Measurements from ENCODE around the gene TDRD7. TPM values are rescaled to one million over a fixed set of nuclear protein-coding genes. Genes with fewer than 3 reads are reported as not detected.

The TDRD7 gene
- total and polyA plus RNA-seq, 2 of the 13 experiments (the other 11 are each of a cell fraction or from before 2014, with no cell fraction given) = 9.8 to 15.5 TPM

DNA sequence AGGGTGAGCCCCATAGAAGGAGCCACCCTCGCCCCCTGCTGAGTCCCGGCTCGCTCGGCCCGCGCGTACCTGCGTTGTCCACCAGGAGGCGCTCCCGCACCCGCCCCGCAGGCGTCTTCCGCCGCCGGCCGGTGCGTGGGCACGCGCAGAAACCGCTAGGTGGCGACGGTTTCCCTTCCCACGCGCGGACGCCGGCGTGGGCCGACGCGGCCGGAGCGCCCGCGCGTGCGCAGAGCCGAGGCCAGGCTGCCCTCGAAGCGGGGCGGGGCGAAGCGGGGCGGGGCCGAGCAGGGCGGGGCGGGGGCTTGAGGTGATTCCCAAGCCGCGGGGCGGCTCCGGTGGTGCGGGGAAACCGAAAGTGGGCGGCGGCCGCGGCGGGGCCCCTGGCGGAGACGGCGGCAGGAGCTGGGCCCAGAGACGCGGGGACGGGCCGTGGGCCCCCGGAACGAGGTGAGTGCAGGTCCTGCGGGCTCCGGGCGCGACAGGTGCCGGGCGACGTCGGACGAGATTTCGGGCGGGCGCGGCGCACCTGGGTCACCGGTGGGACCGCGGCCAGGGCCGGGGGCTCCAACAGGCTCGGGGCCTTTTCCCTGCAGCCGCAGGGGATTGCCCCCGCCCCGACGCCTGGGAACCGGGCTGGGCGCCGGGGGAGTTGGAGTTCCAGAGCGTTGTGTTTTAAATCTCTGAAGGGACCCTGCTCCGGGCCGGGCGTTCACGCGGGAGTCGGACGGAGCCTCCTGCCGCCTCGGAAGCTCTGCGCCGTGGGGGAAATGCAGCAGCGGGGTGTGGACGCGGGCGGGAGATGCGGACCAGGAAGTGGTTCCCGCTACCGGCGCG is at the start of gene TDRD7 (continued):
- no peak for TF ChIP-seq ZBTB21 (CRISPR knock-in tag; IDR thresholded peaks at IDR 0.05)
- peak; percentile 80 for TF ChIP-seq ZFX (CRISPR knock-in tag; IDR thresholded peaks at IDR 0.05; ENCODE audit: low read depth)
- TF ChIP-seq NFATC3 (CRISPR knock-in tag; IDR thresholded peaks at IDR 0.05) = no peak
- TF ChIP-seq RBM22 (optimal IDR thresholded peaks at IDR 0.05; ENCODE audit: low read length) = no peak
- TF ChIP-seq THAP11 (CRISPR knock-in tag; IDR thresholded peaks at IDR 0.05) = peak; percentile 85
- no peak for TF ChIP-seq CENPX (CRISPR knock-in tag; IDR thresholded peaks at IDR 0.05)
- 0 out of 2 replicates have a peak, but pooled peaks have one; percentile 70 for TF ChIP-seq ZNF556 (CRISPR knock-in tag; IDR thresholded peaks at IDR 0.05; ENCODE audit: borderline replicate concordance)
- peak; percentile 92 for TF ChIP-seq KDM2A (CRISPR knock-in tag; IDR thresholded peaks at IDR 0.05; ENCODE audit: borderline replicate concordance, low read depth)
- no peak for TF ChIP-seq HNRNPL (IDR thresholded peaks at IDR 0.05; ENCODE audit: low read depth, low read length)
- no peak for TF ChIP-seq MAFK (conservative IDR thresholded peaks at IDR 0.05 in 1 of 2, IDR thresholded peaks at IDR 0.05 in 1 of 2; ENCODE audit: low read length in 2 of 2)
- TF ChIP-seq, protein P1, sequence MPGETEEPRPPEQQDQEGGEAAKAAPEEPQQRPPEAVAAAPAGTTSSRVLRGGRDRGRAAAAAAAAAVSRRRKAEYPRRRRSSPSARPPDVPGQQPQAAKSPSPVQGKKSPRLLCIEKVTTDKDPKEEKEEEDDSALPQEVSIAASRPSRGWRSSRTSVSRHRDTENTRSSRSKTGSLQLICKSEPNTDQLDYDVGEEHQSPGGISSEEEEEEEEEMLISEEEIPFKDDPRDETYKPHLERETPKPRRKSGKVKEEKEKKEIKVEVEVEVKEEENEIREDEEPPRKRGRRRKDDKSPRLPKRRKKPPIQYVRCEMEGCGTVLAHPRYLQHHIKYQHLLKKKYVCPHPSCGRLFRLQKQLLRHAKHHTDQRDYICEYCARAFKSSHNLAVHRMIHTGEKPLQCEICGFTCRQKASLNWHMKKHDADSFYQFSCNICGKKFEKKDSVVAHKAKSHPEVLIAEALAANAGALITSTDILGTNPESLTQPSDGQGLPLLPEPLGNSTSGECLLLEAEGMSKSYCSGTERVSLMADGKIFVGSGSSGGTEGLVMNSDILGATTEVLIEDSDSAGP (CRISPR knock-in tag; IDR thresholded peaks at IDR 0.05; ENCODE audit: borderline replicate concordance) = peak; percentile 86
- TF ChIP-seq, protein P2, sequence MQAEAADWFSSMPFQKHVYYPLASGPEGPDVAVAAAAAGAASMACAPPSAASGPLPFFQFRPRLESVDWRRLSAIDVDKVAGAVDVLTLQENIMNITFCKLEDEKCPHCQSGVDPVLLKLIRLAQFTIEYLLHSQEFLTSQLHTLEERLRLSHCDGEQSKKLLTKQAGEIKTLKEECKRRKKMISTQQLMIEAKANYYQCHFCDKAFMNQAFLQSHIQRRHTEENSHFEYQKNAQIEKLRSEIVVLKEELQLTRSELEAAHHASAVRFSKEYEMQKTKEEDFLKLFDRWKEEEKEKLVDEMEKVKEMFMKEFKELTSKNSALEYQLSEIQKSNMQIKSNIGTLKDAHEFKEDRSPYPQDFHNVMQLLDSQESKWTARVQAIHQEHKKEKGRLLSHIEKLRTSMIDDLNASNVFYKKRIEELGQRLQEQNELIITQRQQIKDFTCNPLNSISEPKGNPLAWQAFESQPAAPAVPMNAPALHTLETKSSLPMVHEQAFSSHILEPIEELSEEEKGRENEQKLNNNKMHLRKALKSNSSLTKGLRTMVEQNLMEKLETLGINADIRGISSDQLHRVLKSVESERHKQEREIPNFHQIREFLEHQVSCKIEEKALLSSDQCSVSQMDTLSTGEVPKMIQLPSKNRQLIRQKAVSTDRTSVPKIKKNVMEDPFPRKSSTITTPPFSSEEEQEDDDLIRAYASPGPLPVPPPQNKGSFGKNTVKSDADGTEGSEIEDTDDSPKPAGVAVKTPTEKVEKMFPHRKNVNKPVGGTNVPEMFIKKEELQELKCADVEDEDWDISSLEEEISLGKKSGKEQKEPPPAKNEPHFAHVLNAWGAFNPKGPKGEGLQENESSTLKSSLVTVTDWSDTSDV (CRISPR knock-in tag; IDR thresholded peaks at IDR 0.05) = no peak
- TF ChIP-seq ZKSCAN8 (CRISPR knock-in tag; IDR thresholded peaks at IDR 0.05; ENCODE audit: borderline replicate concordance) = peak; percentile 87; the same call in 1 of the 2 replicates
- TF ChIP-seq RELA (CRISPR knock-in tag; IDR thresholded peaks at IDR 0.05) = no peak
- peak; percentile 35; the same call in 1 of the 2 replicates for TF ChIP-seq ZNF746 (CRISPR knock-in tag; IDR thresholded peaks at IDR 0.05)
- TF ChIP-seq, protein P3, sequence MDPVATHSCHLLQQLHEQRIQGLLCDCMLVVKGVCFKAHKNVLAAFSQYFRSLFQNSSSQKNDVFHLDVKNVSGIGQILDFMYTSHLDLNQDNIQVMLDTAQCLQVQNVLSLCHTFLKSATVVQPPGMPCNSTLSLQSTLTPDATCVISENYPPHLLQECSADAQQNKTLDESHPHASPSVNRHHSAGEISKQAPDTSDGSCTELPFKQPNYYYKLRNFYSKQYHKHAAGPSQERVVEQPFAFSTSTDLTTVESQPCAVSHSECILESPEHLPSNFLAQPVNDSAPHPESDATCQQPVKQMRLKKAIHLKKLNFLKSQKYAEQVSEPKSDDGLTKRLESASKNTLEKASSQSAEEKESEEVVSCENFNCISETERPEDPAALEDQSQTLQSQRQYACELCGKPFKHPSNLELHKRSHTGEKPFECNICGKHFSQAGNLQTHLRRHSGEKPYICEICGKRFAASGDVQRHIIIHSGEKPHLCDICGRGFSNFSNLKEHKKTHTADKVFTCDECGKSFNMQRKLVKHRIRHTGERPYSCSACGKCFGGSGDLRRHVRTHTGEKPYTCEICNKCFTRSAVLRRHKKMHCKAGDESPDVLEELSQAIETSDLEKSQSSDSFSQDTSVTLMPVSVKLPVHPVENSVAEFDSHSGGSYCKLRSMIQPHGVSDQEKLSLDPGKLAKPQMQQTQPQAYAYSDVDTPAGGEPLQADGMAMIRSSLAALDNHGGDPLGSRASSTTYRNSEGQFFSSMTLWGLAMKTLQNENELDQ (CRISPR knock-in tag; IDR thresholded peaks at IDR 0.05; ENCODE audit: borderline replicate concordance) = no peak
- TF ChIP-seq CBX1 (IDR thresholded peaks at IDR 0.05; ENCODE audit: low read depth) = no peak
- peak; percentile 44; the same call in 1 of the 2 replicates for TF ChIP-seq FOSL2 (CRISPR knock-in tag; IDR thresholded peaks at IDR 0.05)
- TF ChIP-seq, protein P4, sequence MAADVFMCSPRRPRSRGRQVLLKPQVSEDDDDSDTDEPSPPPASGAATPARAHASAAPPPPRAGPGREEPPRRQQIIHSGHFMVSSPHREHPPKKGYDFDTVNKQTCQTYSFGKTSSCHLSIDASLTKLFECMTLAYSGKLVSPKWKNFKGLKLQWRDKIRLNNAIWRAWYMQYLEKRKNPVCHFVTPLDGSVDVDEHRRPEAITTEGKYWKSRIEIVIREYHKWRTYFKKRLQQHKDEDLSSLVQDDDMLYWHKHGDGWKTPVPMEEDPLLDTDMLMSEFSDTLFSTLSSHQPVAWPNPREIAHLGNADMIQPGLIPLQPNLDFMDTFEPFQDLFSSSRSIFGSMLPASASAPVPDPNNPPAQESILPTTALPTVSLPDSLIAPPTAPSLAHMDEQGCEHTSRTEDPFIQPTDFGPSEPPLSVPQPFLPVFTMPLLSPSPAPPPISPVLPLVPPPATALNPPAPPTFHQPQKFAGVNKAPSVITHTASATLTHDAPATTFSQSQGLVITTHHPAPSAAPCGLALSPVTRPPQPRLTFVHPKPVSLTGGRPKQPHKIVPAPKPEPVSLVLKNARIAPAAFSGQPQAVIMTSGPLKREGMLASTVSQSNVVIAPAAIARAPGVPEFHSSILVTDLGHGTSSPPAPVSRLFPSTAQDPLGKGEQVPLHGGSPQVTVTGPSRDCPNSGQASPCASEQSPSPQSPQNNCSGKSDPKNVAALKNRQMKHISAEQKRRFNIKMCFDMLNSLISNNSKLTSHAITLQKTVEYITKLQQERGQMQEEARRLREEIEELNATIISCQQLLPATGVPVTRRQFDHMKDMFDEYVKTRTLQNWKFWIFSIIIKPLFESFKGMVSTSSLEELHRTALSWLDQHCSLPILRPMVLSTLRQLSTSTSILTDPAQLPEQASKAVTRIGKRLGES (CRISPR knock-in tag; IDR thresholded peaks at IDR 0.05; ENCODE audit: borderline replicate concordance) = no peak

Measured in HepG2 (cell line).